H9 (cell line): Measurements from ENCODE around the gene CDH22. TPM values are rescaled to one million over a fixed set of nuclear protein-coding genes. Genes with fewer than 3 reads are reported as not detected.

Experiments
- DNase-seq: peaks from one replicate; pipeline ENCODE4 v3.0.0-alpha.2; 2017
- H2AFZ ChIP-seq: one replicate; pipeline ENCODE4 v1.6.1; 2013; ENCODE audit warnings: mild to moderate bottlenecking, low read length, control low read depth, moderate library complexity
- H2AK5ac ChIP-seq: 2 replicates; pipeline ENCODE4 v1.6.1; 2013; ENCODE audit warnings: low read length, control low read depth, mixed read lengths; ENCODE audit not compliant: insufficient read length
- H2BK120ac ChIP-seq: one replicate; pipeline ENCODE4 v1.6.1; 2013; ENCODE audit warnings: low read depth, mild to moderate bottlenecking, low read length, control low read depth, inconsistent platforms; ENCODE audit not compliant: poor library complexity, severe bottlenecking
- H2BK12ac ChIP-seq: 2 replicates; pipeline ENCODE4 v1.6.1; 2013; ENCODE audit warnings: low read length, control low read depth, mixed read lengths, low read depth; ENCODE audit not compliant: insufficient read length
- H2BK15ac ChIP-seq: 2 replicates; pipeline ENCODE4 v1.6.1; 2013; ENCODE audit warnings: low read depth, low read length, control low read depth
- H2BK20ac ChIP-seq: one replicate; pipeline ENCODE4 v1.6.1; 2013; ENCODE audit warnings: low read depth, mild to moderate bottlenecking, low read length, control low read depth, inconsistent platforms; ENCODE audit not compliant: poor library complexity, severe bottlenecking
- H2BK5ac ChIP-seq: 2 replicates; pipeline ENCODE4 v1.6.1; 2013; ENCODE audit warnings: low read length, control low read depth, mixed read lengths; ENCODE audit not compliant: insufficient read length
- H3K14ac ChIP-seq: 2 replicates; pipeline ENCODE4 v1.6.1; 2013; ENCODE audit warnings: low read length, control low read depth; ENCODE audit not compliant: insufficient read depth
- H3K18ac ChIP-seq: 2 replicates; pipeline ENCODE4 v1.6.1; 2013; ENCODE audit warnings: low read depth, mild to moderate bottlenecking, mixed read lengths, low read length, control low read depth; ENCODE audit not compliant: insufficient read length
- H3K23ac ChIP-seq: 2 replicates; pipeline ENCODE4 v1.6.1; 2013; ENCODE audit warnings: low read length, control low read depth, mixed read lengths, low read depth; ENCODE audit not compliant: insufficient read length
- H3K23me2 ChIP-seq: 2 replicates; pipeline ENCODE4 v1.6.1; 2013; ENCODE audit warnings: low read depth, mild to moderate bottlenecking, mixed read lengths, low read length, control low read depth; ENCODE audit not compliant: insufficient read length, poor library complexity, severe bottlenecking
- H3K27ac ChIP-seq: 2 replicates; pipeline ENCODE4 v1.5.1; 2013; ENCODE audit warnings: low read length, control low read depth, mixed read lengths, low read depth; ENCODE audit not compliant: insufficient read length
- H3K27me3 ChIP-seq: 2 replicates; pipeline ENCODE4 v1.6.1; 2013; ENCODE audit warnings: low read length, control low read depth, inconsistent platforms; ENCODE audit not compliant: insufficient read depth
- H3K4ac ChIP-seq: 2 replicates; pipeline ENCODE4 v1.6.1; 2013; ENCODE audit warnings: low read depth, mild to moderate bottlenecking, control low read depth, inconsistent platforms, low read length, moderate library complexity
- H3K4me1 ChIP-seq: 2 replicates; pipeline ENCODE4 v1.6.1; 2013; ENCODE audit warnings: low read length, control low read depth, inconsistent platforms; ENCODE audit not compliant: insufficient read depth
- H3K4me2 ChIP-seq: 2 replicates; pipeline ENCODE4 v1.6.1; 2013; ENCODE audit warnings: low read length, control low read depth, mixed read lengths; ENCODE audit not compliant: insufficient read length, insufficient read depth
- H3K56ac ChIP-seq: 2 replicates; pipeline ENCODE4 v1.6.1; 2013; ENCODE audit warnings: low read depth, mild to moderate bottlenecking, mixed read lengths, low read length, control low read depth; ENCODE audit not compliant: insufficient read length
- H3K79me1 ChIP-seq: 2 replicates; pipeline ENCODE4 v1.6.1; 2013; ENCODE audit warnings: low read depth, mild to moderate bottlenecking, moderate library complexity, low read length, control low read depth, inconsistent platforms; ENCODE audit not compliant: insufficient read depth, poor library complexity, severe bottlenecking
- H3K79me2 ChIP-seq: 2 replicates; pipeline ENCODE4 v1.6.1; 2013; ENCODE audit warnings: low read length, control low read depth, inconsistent platforms; ENCODE audit not compliant: insufficient read depth
- H3K9ac ChIP-seq: 2 replicates; pipeline ENCODE4 v1.6.1; 2013; ENCODE audit warnings: low read length, control low read depth, mixed read lengths; ENCODE audit not compliant: insufficient read length; ENCODE audit errors: extremely low read depth
- H3K9me3 ChIP-seq: one replicate; pipeline ENCODE4 v1.6.1; 2013; ENCODE audit warnings: low read depth, low read length, inconsistent platforms; ENCODE audit not compliant: control insufficient read depth
- H3T11ph ChIP-seq: one replicate; pipeline ENCODE4 v1.6.1; 2013; ENCODE audit warnings: mild to moderate bottlenecking, low read length, control low read depth, inconsistent platforms
- H4K20me1 ChIP-seq: one replicate; pipeline ENCODE4 v1.6.1; 2013; ENCODE audit not compliant: control insufficient read depth, insufficient read length, insufficient read depth
- H4K5ac ChIP-seq: 2 replicates; pipeline ENCODE4 v1.6.1; 2013; ENCODE audit warnings: low read depth, mild to moderate bottlenecking, mixed read lengths, low read length, control low read depth; ENCODE audit not compliant: insufficient read length
- H4K8ac ChIP-seq: replicated peaks from 2 replicates; pipeline ENCODE4 v1.6.1; 2013; ENCODE audit warnings: low read length, control low read depth, mixed read lengths, low read depth; ENCODE audit not compliant: insufficient read length
- H4K91ac ChIP-seq: 2 replicates; pipeline ENCODE4 v1.6.1; 2013; ENCODE audit warnings: low read depth, mild to moderate bottlenecking, moderate library complexity, mixed read lengths, low read length, control low read depth; ENCODE audit not compliant: insufficient read length
- H3K27ac Mint-ChIP-seq, 3 experiments: 2 replicates in 2 of 3; 3 replicates in 1 of 3; pipeline ENCODE4 v1.8.0; 2020 to 2021; ENCODE audit warnings: mixed read lengths in 3 of 3, mild to moderate bottlenecking in 1 of 3, moderate library complexity in 1 of 3
- H3K27me3 Mint-ChIP-seq: 2 replicates; pipeline ENCODE4 v1.8.0; 2021; ENCODE audit warnings: low read depth, mild to moderate bottlenecking, moderate library complexity, mixed read lengths
- H3K36me3 Mint-ChIP-seq, 3 experiments: 2 replicates in 2 of 3; 3 replicates in 1 of 3; pipeline ENCODE4 v1.8.0; 2020 to 2021; ENCODE audit warnings: low read depth in 3 of 3, mixed read lengths in 3 of 3; ENCODE audit not compliant: insufficient read depth in 1 of 3
- H3K4me1 Mint-ChIP-seq, 2 experiments: 2 replicates each; pipeline ENCODE4 v1.8.0; 2020; ENCODE audit warnings: mixed read lengths in 2 of 2
- H3K4me3 Mint-ChIP-seq, 2 experiments: 2 replicates in 1 of 2; 3 replicates in 1 of 2; pipeline ENCODE4 v1.8.0; 2020 to 2021; ENCODE audit warnings: mild to moderate bottlenecking in 2 of 2, mixed read lengths in 2 of 2, moderate library complexity in 1 of 2
- H3K9me3 Mint-ChIP-seq, 2 experiments: 2 replicates in 1 of 2; 3 replicates in 1 of 2; pipeline ENCODE4 v1.8.0; 2020; ENCODE audit warnings: mild to moderate bottlenecking in 2 of 2, mixed read lengths in 2 of 2, moderate library complexity in 1 of 2
- WGBS: extraction: QIAGEN DNeasy Blood & Tissue Kit; methylation state at CpG from one replicate; pipeline ENCODE4 v1.1.7; 2013; ENCODE audit warnings: missing lambda C conversion rate, low lambda C conversion rate, mixed read lengths; ENCODE audit not compliant: insufficient read length; ENCODE audit errors: extremely low coverage; 5-methylcytosine and 5-hydroxymethylcytosine counted together
- total RNA-seq: library from RNA; stranded (reverse); gene quantifications from 2 replicates; pipeline ENCODE4 v1.2.1, GENCODE V29; 2021
- TF ChIP-seq, protein P1 (sequence below): fragments of 200-600 bp; sonication (generic); conservative IDR thresholded peaks from 3 replicates; pipeline ENCODE4 v1.8.0; 2021; ENCODE audit warnings: antibody characterized with exemption, mild to moderate bottlenecking

Gene CDH22
- total RNA-seq, 1 experiment from 2014 or later: not detected

DNA sequence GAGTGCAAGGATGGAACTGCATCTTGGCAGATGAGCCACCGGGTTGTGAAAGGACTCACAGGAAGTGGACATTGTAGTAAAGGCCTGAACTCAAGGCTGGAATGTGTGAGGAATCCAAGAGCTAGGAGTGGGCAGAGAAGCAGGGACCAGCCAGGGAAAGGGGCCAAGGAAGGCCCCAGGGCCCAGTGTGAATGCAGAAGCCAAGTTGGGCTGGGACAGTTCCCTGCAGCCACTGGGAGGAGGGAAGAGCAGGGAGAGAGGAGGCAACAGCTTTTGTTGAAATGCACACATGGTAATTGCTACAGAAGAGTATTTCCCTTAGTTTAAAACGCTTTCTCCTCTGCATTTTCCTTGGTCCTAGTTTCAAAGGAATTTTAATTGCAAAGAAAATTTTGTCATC lies 34.6 kb downstream of the CDH22 start:
- Histone ChIP-seq H2AFZ (no peak overlapping the region), H3K9ac (no peak overlapping the region)
- H3K27ac Mint-ChIP-seq: no peak overlapping the region; a peak in 1 of 7 replicates

More for the DNA sequence above, 34.6 kb downstream of the CDH22 start:
- H3K23me2 ChIP-seq: no peaks in the 10 kb centered on the region
- peaks cover 0 to 3% of the 10 kb centered on the region in 2 experiments; a peak in 1 of 5 replicates for H3K9me3 Mint-ChIP-seq
- H3K56ac ChIP-seq: no peak overlapping the region
- H3K27ac ChIP-seq: no peak overlapping the region
- no peaks in the 10 kb centered on the region for H4K20me1 ChIP-seq
- no peak overlapping the region for H3K4ac ChIP-seq
- no peak overlapping the region for H2AK5ac ChIP-seq
- no peak overlapping the region for H3K4me2 ChIP-seq
- H3K4me1 Mint-ChIP-seq: peaks cover 13 to 33% of the 10 kb centered on the region in 2 experiments
- TF ChIP-seq, protein P1, sequence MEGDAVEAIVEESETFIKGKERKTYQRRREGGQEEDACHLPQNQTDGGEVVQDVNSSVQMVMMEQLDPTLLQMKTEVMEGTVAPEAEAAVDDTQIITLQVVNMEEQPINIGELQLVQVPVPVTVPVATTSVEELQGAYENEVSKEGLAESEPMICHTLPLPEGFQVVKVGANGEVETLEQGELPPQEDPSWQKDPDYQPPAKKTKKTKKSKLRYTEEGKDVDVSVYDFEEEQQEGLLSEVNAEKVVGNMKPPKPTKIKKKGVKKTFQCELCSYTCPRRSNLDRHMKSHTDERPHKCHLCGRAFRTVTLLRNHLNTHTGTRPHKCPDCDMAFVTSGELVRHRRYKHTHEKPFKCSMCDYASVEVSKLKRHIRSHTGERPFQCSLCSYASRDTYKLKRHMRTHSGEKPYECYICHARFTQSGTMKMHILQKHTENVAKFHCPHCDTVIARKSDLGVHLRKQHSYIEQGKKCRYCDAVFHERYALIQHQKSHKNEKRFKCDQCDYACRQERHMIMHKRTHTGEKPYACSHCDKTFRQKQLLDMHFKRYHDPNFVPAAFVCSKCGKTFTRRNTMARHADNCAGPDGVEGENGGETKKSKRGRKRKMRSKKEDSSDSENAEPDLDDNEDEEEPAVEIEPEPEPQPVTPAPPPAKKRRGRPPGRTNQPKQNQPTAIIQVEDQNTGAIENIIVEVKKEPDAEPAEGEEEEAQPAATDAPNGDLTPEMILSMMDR: no peak
- H2BK12ac ChIP-seq: no peak overlapping the region
- no peaks in the 10 kb centered on the region for H3K79me1 ChIP-seq
- no peak overlapping the region for H3T11ph ChIP-seq
- no CpG with 5 or more reads among the region's 2 CpGs for WGBS
- no peak overlapping the region for H4K8ac ChIP-seq
- H3K4me3 Mint-ChIP-seq: no peak overlapping the region; a peak in 1 of 5 replicates
- no peaks in the 10 kb centered on the region for H3K9me3 ChIP-seq
- H3K14ac ChIP-seq: no peak overlapping the region
- no peak overlapping the region for H4K5ac ChIP-seq
- H3K36me3 Mint-ChIP-seq: no peaks in the 10 kb centered on the region
- no peak overlapping the region for H2BK15ac ChIP-seq
- no peak overlapping the region for H2BK5ac ChIP-seq
- no peaks in the 10 kb centered on the region for H3K79me2 ChIP-seq
- no peaks in the 10 kb centered on the region for H3K27me3 ChIP-seq
- H3K4me1 ChIP-seq: no peaks in the 10 kb centered on the region
- H4K91ac ChIP-seq: no peak overlapping the region
- H2BK20ac ChIP-seq: no peak overlapping the region
- no peak for DNase-seq
- peaks cover 31% of the 10 kb centered on the region for H3K27me3 Mint-ChIP-seq
- H3K23ac ChIP-seq: no peak overlapping the region
- no peak overlapping the region for H3K18ac ChIP-seq
- H2BK120ac ChIP-seq: no peak overlapping the region
